Activated T-helper 2 cell treated with anti-CD3 and anti-CD28 coated beads, Interferon-gamma antibody, Interleukin-2, Interleukin-4, amounts not matched to agents 10 μg/mL and 5 μg/mL and 100 μg/mL, durations not matched to agents 14 hours and 24 hours and 36 hours (primary cell): ENCODE data around the gene AVL9. TPM values are rescaled to one million over a fixed set of nuclear protein-coding genes. Genes with fewer than 3 reads are reported as not detected.
"Not testable (repeated sequence)": the region's sequence is repeated elsewhere in the genome, so short reads cannot be mapped to it uniquely, and the experiment has no call there.

Experiments used
- DNase-seq: peaks from one replicate; pipeline ENCODE4 v3.0.0; 2021; ENCODE audit warnings: low spot score
- H3K27ac Mint-ChIP-seq: one replicate; pipeline ENCODE4 v1.8.0; 2021; ENCODE audit warnings: mixed read lengths
- H3K27me3 Mint-ChIP-seq: one replicate; pipeline ENCODE4 v1.8.0; 2021; ENCODE audit warnings: low read depth, mixed read lengths
- H3K36me3 Mint-ChIP-seq: one replicate; pipeline ENCODE4 v1.8.0; 2021; ENCODE audit warnings: low read depth, mixed read lengths
- H3K4me1 Mint-ChIP-seq: one replicate; pipeline ENCODE4 v1.8.0; 2021; ENCODE audit warnings: low read depth, mixed read lengths
- H3K4me3 Mint-ChIP-seq: one replicate; pipeline ENCODE4 v1.8.0; 2021; ENCODE audit warnings: low read depth, mild to moderate bottlenecking, moderate library complexity, mixed read lengths
- H3K9me3 Mint-ChIP-seq: one replicate; pipeline ENCODE4 v1.8.0; 2021; ENCODE audit warnings: mixed read lengths
- intact Hi-C: fragments of 100-400 bp; cut with micrococcal nuclease; formaldehyde crosslinking; loops from one replicate; pipeline ENCODE4 v1.15.1; 2023
- total RNA-seq: library from RNA; stranded (reverse); gene quantifications from 2 replicates; pipeline ENCODE4 v1.2.3, GENCODE V29; 2022

Gene AVL9
- total RNA-seq, 1 donor from 2014 or later = 43.9 TPM

DNA sequence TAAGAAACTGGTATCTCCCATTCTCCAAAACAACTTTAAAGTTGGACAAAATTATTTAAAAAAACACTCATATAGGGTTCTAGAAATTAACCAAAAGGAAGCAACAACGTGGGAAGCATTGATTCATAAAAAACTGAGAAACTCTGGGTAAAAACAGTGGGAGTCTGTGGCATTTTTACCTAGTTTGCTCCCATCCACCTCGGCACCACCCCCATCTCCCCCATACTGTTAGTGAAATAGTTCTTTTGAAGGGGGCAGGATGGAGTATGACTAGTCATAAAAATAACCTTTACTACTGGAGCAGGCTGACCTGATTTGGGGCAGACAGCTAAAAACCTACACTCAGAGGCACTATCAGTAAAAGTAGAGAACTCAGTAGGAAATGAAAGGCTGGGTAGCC lies 123.2 kb downstream of the AVL9 start:
- Mint-ChIP-seq H3K9me3 (no peaks in the 10 kb centered on the region), H3K27me3 (peaks cover 13% of the 10 kb centered on the region), H3K36me3 (no peaks in the 10 kb centered on the region), H3K4me3 (no peak overlapping the region), H3K27ac (no peak overlapping the region), H3K4me1 (peaks cover 14% of the 10 kb centered on the region)
- intact Hi-C loops = loop anchor here (2.0 kb wide), 1 partner anchor 30 kb away; no protein-coding TSS in a partner anchor
- DNase-seq = no peak

- no peaks in the 10 kb centered on the region for H3K36me3 Mint-ChIP-seq
- H3K9me3 Mint-ChIP-seq = no peaks in the 10 kb centered on the region
- intact Hi-C loops = loop anchor here (2.0 kb wide), 1 partner anchor 30 kb away; no protein-coding TSS in a partner anchor
- H3K27ac Mint-ChIP-seq = no peak overlapping the region
- no peak for DNase-seq
- H3K4me3 Mint-ChIP-seq = no peak overlapping the region
- peaks cover 14% of the 10 kb centered on the region for H3K4me1 Mint-ChIP-seq
- H3K27me3 Mint-ChIP-seq = peaks cover 13% of the 10 kb centered on the region
Observed at GRCh38 chr7:32618987-32619386, 123.7 kb downstream of the AVL9 start.

DNA sequence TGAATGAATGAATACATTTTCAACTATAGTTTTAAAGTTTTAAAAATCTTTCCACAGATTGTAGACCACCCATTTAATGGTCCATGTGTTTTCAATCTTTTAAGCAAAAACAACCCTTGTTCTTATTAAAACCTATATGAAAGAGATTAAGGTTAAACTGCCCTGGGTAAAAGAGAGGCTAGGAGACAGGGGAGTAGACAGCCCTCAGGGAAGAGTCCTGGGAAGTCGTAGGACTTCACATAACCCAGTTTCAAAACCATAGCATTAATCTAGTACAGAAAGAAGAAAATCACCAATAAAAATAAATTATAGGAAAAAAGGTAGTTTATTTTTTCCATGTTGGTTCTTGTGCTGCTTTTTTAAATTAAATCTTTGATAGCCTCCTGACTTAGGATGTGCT lies 124.1 kb downstream of the AVL9 start:
- peaks cover 14% of the 10 kb centered on the region for H3K4me1 Mint-ChIP-seq
- DNase-seq, H3K27ac Mint-ChIP-seq, H3K9me3 Mint-ChIP-seq, H3K36me3 Mint-ChIP-seq, H3K4me3 Mint-ChIP-seq: not testable (repeated sequence)
- peaks cover 13% of the 10 kb centered on the region for H3K27me3 Mint-ChIP-seq
- intact Hi-C loops = loop anchor here (2.0 kb wide), 1 partner anchor 31 kb away; no protein-coding TSS in a partner anchor

DNA sequence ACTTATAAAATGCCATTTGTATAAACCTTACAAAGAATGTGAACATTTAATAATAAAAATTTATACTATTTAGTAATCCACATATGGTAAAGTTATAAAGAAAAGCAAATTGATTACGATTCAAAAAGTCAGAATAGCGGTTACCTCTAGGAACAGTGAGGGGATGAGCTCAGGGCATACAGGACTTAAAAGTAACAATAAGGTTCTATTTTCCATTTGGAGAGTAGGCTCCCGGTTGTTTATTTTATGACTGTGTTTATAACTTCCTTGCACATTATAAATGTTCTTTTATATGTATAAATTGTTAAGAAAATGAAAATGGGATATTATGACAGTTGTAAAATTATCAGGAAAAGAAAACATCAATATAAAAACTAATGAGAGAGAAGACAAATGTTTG lies 135.7 kb downstream of the AVL9 start:
- no peak for DNase-seq
- intact Hi-C loops = no loop called here
- Mint-ChIP-seq H3K27ac (no peak overlapping the region), H3K27me3 (peaks cover 10% of the 10 kb centered on the region), H3K4me1 (no peaks in the 10 kb centered on the region), H3K36me3 (no peaks in the 10 kb centered on the region), H3K4me3 (no peak overlapping the region), H3K9me3 (no peaks in the 10 kb centered on the region)

- H3K9me3 Mint-ChIP-seq, intact Hi-C loops, H3K27ac Mint-ChIP-seq, H3K4me3 Mint-ChIP-seq, H3K36me3 Mint-ChIP-seq, H3K4me1 Mint-ChIP-seq, DNase-seq: not testable (repeated sequence)
- H3K27me3 Mint-ChIP-seq = peaks cover 10% of the 10 kb centered on the region
Observed at GRCh38 chr7:32631590-32632497, 136.6 kb downstream of the AVL9 start.

- peaks cover 15% of the 10 kb centered on the region for H3K27me3 Mint-ChIP-seq
- H3K4me3 Mint-ChIP-seq, DNase-seq, H3K9me3 Mint-ChIP-seq, H3K36me3 Mint-ChIP-seq, H3K27ac Mint-ChIP-seq, intact Hi-C loops, H3K4me1 Mint-ChIP-seq: not testable (repeated sequence)
Observed at GRCh38 chr7:32633446-32633845, 138.2 kb downstream of the AVL9 start.

DNA sequence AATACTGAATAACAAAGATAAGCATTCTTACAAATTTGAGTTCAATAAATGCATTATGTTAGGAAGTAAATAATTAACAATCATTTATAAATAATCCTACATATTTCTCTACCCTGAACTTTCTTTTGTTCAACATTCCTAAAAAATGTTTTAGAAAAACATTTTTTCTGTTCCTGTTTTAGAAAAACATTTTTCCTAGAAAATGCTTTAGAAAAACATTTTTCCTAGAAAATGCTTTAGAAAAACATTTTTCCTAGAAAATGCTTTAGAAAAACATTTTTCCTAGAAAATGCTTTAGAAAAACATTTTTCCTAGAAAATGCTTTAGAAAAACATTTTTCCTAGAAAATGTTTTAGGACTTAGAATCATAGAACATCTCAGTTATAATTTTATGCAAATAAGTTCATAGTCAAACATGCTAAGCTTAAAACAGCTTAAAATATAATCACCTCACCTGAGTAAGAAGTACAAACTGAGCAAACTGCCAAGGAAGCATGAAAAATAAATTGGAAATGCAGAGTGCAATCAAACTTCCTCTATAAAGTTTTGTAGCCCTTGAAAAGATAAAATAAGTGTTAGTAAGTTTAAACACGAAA lies 139.6 kb downstream of the AVL9 start:
- H3K36me3 Mint-ChIP-seq = not testable (repeated sequence)
- intact Hi-C loops = loop anchor here (5.0 kb wide), 1 partner anchor 143 kb away; the partner anchor contains the start of gene LSM5

GRCh38 chr7:32636725-32637462 lies 141.6 kb downstream of the AVL9 start:
- not testable (repeated sequence) for H3K9me3 Mint-ChIP-seq, H3K4me3 Mint-ChIP-seq, H3K36me3 Mint-ChIP-seq, DNase-seq, H3K4me1 Mint-ChIP-seq, H3K27ac Mint-ChIP-seq
- peaks cover 14% of the 10 kb centered on the region for H3K27me3 Mint-ChIP-seq
- intact Hi-C loops = loop anchor here (5.0 kb wide), 1 partner anchor 145 kb away; the partner anchor contains the start of gene LSM5

More for the DNA sequence above, 139.6 kb downstream of the AVL9 start:
- not testable (repeated sequence) for H3K27ac Mint-ChIP-seq, H3K4me1 Mint-ChIP-seq, H3K4me3 Mint-ChIP-seq, H3K9me3 Mint-ChIP-seq, DNase-seq
- H3K27me3 Mint-ChIP-seq = peaks cover 15% of the 10 kb centered on the region

DNA sequence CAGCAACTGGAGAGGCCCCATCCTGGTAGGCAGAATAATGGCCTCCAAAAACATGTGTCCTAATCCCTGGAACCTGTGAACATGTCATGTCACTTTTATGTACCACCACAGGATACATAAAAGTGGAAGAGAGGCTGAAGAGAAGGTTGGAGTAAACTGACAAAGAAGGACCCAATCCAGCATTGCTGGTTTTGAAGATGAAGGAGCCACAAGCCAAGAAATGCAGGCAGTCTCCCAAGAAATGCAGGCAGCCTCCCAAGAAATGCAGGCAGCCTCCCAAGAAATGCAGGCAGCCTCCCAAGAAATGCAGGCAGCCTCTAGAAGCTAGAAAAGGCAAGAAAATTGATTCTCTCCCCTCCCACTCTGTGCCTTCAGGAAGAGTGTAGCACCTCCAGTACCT lies 142.3 kb downstream of the AVL9 start:
- H3K27me3 Mint-ChIP-seq = peaks cover 15% of the 10 kb centered on the region
- not testable (repeated sequence) for H3K27ac Mint-ChIP-seq, H3K4me3 Mint-ChIP-seq, H3K9me3 Mint-ChIP-seq, DNase-seq, H3K4me1 Mint-ChIP-seq, H3K36me3 Mint-ChIP-seq
- intact Hi-C loops = loop anchor here (1.0 to 5.0 kb wide), 2 partner anchors 30 to 145 kb away; partner anchors contain the start of gene LSM5

Other genes starting within 250 kb of the AVL9 start
- gene LSM5, start 5.1 kb upstream of the AVL9 start, total RNA-seq = 78.9 and 88.5 TPM in 2 replicates